Measurements from ENCODE around the gene CA9. TPM values are rescaled to one million over a fixed set of nuclear protein-coding genes. Genes with fewer than 3 reads are reported as not detected.

The CA9 gene
- total RNA-seq, 1 experiment from 2014 or later: 6.6 TPM

- H3K4me3 ChIP-seq: no peak overlapping the region
- ChIA-PET CTCF (no interaction called here), POLR2A (ENCODE audit: unreplicated experiment) (interaction anchor here (0.6 kb wide), 1 partner anchor 852 kb away, joined by 3 read pairs; no protein-coding TSS in a partner anchor)
- H3K27ac ChIP-seq: no peak overlapping the region
- no peak overlapping the region for H3K4me2 ChIP-seq
- H3K9me2 ChIP-seq (ENCODE audit: insufficient read depth): no peaks in the 10 kb centered on the region
- no peak overlapping the region for H2AFZ ChIP-seq
- peaks cover 14% of the 10 kb centered on the region; the same call in 1 of the 2 replicates for H3F3A ChIP-seq (ENCODE audit: insufficient read depth, low read depth)
- H3K4me1 ChIP-seq (replicated peaks; ENCODE audit: insufficient read depth): peaks cover 21% of the 10 kb centered on the region
- H4K20me1 ChIP-seq (ENCODE audit: insufficient read depth): no peaks in the 10 kb centered on the region
- no peaks in the 10 kb centered on the region for H3K27me3 ChIP-seq (ENCODE audit: insufficient read depth, low read depth)
- no peak for TF ChIP-seq CTCF (conservative IDR thresholded peaks at IDR 0.05)
- TF ChIP-seq EZH2 (IDR thresholded peaks at IDR 0.05; ENCODE audit: low read depth): no peak
- no peaks in the 10 kb centered on the region for H3K79me2 ChIP-seq (ENCODE audit: low read depth)
- no peak for DNase-seq
- H3K9me3 ChIP-seq (ENCODE audit: insufficient read depth, low read depth): no peaks in the 10 kb centered on the region
- no TSS peak for BruUV-seq (replicated peaks)
- intact Hi-C loops (cut with micrococcal nuclease; ENCODE audit: unreplicated experiment): no loop called here
- no peaks in the 10 kb centered on the region for H3K36me3 ChIP-seq (ENCODE audit: low read depth)
These were observed 13.6 kb downstream of the CA9 start for GRCh38 chr9:35687306-35687705.

- CTCF ChIA-PET: no interaction called here
- POLR2A ChIA-PET (ENCODE audit: unreplicated experiment): interaction anchor here (0.6 kb wide), 1 partner anchor 9 kb away, joined by 4 read pairs; no protein-coding TSS in a partner anchor
- no peaks in the 10 kb centered on the region for H3K27me3 ChIP-seq (ENCODE audit: insufficient read depth, low read depth)
- H3K79me2 ChIP-seq (ENCODE audit: low read depth): no peaks in the 10 kb centered on the region
- TF ChIP-seq CTCF (conservative IDR thresholded peaks at IDR 0.05) (no peak), EZH2 (IDR thresholded peaks at IDR 0.05; ENCODE audit: low read depth) (no peak)
- H4K20me1 ChIP-seq (ENCODE audit: insufficient read depth): no peaks in the 10 kb centered on the region
- H3K36me3 ChIP-seq (ENCODE audit: low read depth): no peaks in the 10 kb centered on the region
- H3K27ac ChIP-seq: 0 out of 2 replicates have a peak overlapping the region, but pooled peaks have one; percentile 75
- no peaks in the 10 kb centered on the region for H3K9me3 ChIP-seq (ENCODE audit: insufficient read depth, low read depth)
- DNase-seq: no peak
- H3K4me3 ChIP-seq: no peak overlapping the region
- peaks cover 14% of the 10 kb centered on the region; the same call in 1 of the 2 replicates for H3F3A ChIP-seq (ENCODE audit: insufficient read depth, low read depth)
- intact Hi-C loops (cut with micrococcal nuclease; ENCODE audit: unreplicated experiment): no loop called here
- peak overlapping the region; percentile 74 for H3K4me2 ChIP-seq
- H3K4me1 ChIP-seq (replicated peaks; ENCODE audit: insufficient read depth): peaks cover 21% of the 10 kb centered on the region
- BruUV-seq (replicated peaks): no TSS peak
- no peak overlapping the region for H2AFZ ChIP-seq
- H3K9me2 ChIP-seq (ENCODE audit: insufficient read depth): no peaks in the 10 kb centered on the region
These were observed 14.3 kb downstream of the CA9 start for GRCh38 chr9:35687972-35688557.

GRCh38 chr9:35688558-35689541 lies 15.1 kb downstream of the CA9 start:
- peaks cover 21% of the 10 kb centered on the region for H3K4me1 ChIP-seq (replicated peaks; ENCODE audit: insufficient read depth)
- no peaks in the 10 kb centered on the region for H3K36me3 ChIP-seq (ENCODE audit: low read depth)
- no TSS peak for BruUV-seq (replicated peaks)
- H4K20me1 ChIP-seq (ENCODE audit: insufficient read depth): no peaks in the 10 kb centered on the region
- H3K9me3 ChIP-seq (ENCODE audit: insufficient read depth, low read depth): no peaks in the 10 kb centered on the region
- intact Hi-C loops (cut with micrococcal nuclease; ENCODE audit: unreplicated experiment): no loop called here
- H3K79me2 ChIP-seq (ENCODE audit: low read depth): no peaks in the 10 kb centered on the region
- H2AFZ ChIP-seq: no peak overlapping the region
- H3K27me3 ChIP-seq (ENCODE audit: insufficient read depth, low read depth): no peaks in the 10 kb centered on the region
- ChIA-PET CTCF (interaction anchor here (0.6 to 0.7 kb wide), 2 partner anchors 31 to 123 kb away, joined by 3 to 6 read pairs; partner anchors contain the start of genes RMRP and SPAG8), POLR2A (ENCODE audit: unreplicated experiment) (interaction anchor here (0.6 kb wide), 1 partner anchor 8 kb away, joined by 4 read pairs; no protein-coding TSS in a partner anchor)
- peak overlapping the region; percentile 75 for H3K27ac ChIP-seq
- H3K9me2 ChIP-seq (ENCODE audit: insufficient read depth): no peaks in the 10 kb centered on the region
- peaks cover 14% of the 10 kb centered on the region; the same call in 1 of the 2 replicates for H3F3A ChIP-seq (ENCODE audit: insufficient read depth, low read depth)
- TF ChIP-seq CTCF (conservative IDR thresholded peaks at IDR 0.05): no peak
- no peak for TF ChIP-seq EZH2 (IDR thresholded peaks at IDR 0.05; ENCODE audit: low read depth)
- peak overlapping the region; percentile 33; the same call in 1 of the 2 replicates for H3K4me3 ChIP-seq
- DNase-seq: peak in 1 of 2 experiments; percentile 77
- peak overlapping the region; percentile 74 for H3K4me2 ChIP-seq
